Nephron (organoid): ENCODE measurements around the gene HDAC9.

Source experiments
- H3K27ac Mint-ChIP-seq, 3 experiments: 2 replicates each; pipeline ENCODE4 v1.8.0; 2020; ENCODE audit warnings: mixed read lengths in 3 of 3, mild to moderate bottlenecking in 2 of 3, moderate library complexity in 1 of 3
- H3K27me3 Mint-ChIP-seq: 2 replicates; pipeline ENCODE4 v1.8.0; 2021; ENCODE audit warnings: low read depth, mild to moderate bottlenecking, moderate library complexity, mixed read lengths
- H3K36me3 Mint-ChIP-seq: 2 replicates; pipeline ENCODE4 v1.8.0; 2020; ENCODE audit warnings: low read depth, mixed read lengths
- H3K4me1 Mint-ChIP-seq: 2 replicates; pipeline ENCODE4 v1.8.0; 2020; ENCODE audit warnings: mixed read lengths
- H3K4me3 Mint-ChIP-seq, 3 experiments: 2 replicates each; pipeline ENCODE4 v1.8.0; 2020; ENCODE audit warnings: mild to moderate bottlenecking in 3 of 3, mixed read lengths in 3 of 3, moderate library complexity in 2 of 3
- H3K9me3 Mint-ChIP-seq: 2 replicates; pipeline ENCODE4 v1.8.0; 2020; ENCODE audit warnings: mixed read lengths
- TF ChIP-seq, protein P1 (sequence below), 3 experiments: fragments of 200-600 bp; sonication (generic); IDR thresholded peaks; one replicate each; pipeline ENCODE4 v1.5.0; 2021; ENCODE audit warnings: antibody characterized with exemption in 3 of 3; ENCODE audit not compliant: unreplicated experiment in 3 of 3

HDAC9 gene

DNA sequence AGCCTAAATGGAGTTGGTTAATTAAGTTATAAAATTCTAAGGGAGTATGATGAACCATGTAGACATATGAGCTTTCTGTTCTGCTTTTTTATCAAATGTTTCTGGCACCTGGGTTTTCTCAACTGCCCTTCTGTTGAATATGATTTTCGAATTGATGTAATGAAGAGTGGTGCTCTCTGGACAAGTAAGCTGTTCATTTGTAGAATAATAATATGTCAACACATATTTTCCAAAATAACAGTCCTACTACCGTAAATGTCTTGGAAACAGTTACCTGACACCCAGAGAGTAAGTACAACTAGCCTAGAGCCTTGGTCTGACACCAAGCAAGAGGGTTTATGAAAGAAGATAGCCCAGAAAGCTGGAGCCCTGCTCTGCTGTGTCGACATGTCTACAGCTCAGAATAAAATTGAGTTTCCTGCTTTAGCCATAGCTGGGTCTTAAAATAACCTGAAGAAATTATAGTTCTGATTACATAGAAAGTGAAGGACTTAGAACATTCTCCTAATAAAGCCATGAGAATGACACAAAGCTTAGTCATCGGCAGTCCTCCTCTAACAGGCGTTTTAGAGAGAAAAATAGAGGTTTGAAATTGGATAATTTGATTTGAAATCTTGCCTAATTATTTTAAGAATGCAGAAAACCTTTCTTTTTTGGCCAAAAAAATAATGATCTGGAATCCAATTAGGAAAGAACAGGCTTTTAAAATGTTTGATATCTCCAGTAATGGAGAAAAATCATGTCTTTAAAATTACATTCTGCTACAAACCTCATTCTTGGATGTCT, 25.1 kb downstream of the HDAC9 start:
- H3K4me1 Mint-ChIP-seq: no peaks in the 10 kb centered on the region
- TF ChIP-seq, protein P1, sequence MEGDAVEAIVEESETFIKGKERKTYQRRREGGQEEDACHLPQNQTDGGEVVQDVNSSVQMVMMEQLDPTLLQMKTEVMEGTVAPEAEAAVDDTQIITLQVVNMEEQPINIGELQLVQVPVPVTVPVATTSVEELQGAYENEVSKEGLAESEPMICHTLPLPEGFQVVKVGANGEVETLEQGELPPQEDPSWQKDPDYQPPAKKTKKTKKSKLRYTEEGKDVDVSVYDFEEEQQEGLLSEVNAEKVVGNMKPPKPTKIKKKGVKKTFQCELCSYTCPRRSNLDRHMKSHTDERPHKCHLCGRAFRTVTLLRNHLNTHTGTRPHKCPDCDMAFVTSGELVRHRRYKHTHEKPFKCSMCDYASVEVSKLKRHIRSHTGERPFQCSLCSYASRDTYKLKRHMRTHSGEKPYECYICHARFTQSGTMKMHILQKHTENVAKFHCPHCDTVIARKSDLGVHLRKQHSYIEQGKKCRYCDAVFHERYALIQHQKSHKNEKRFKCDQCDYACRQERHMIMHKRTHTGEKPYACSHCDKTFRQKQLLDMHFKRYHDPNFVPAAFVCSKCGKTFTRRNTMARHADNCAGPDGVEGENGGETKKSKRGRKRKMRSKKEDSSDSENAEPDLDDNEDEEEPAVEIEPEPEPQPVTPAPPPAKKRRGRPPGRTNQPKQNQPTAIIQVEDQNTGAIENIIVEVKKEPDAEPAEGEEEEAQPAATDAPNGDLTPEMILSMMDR (IDR thresholded peaks at IDR 0.05; ENCODE audit: unreplicated experiment in 3 of 3): no peak
- no peaks in the 10 kb centered on the region for H3K36me3 Mint-ChIP-seq
- H3K27me3 Mint-ChIP-seq: no peaks in the 10 kb centered on the region
- no peaks in the 10 kb centered on the region for H3K9me3 Mint-ChIP-seq
- H3K27ac Mint-ChIP-seq: no peak overlapping the region
- H3K4me3 Mint-ChIP-seq: no peak overlapping the region

- TF ChIP-seq, protein P1 (IDR thresholded peaks at IDR 0.05; ENCODE audit: unreplicated experiment in 3 of 3): no peak
- Mint-ChIP-seq H3K36me3 (no peaks in the 10 kb centered on the region), H3K4me1 (no peaks in the 10 kb centered on the region), H3K27me3 (no peaks in the 10 kb centered on the region), H3K9me3 (no peaks in the 10 kb centered on the region), H3K27ac (no peak overlapping the region), H3K4me3 (no peak overlapping the region)
Observed at GRCh38 chr7:18521236-18521589, 25.7 kb downstream of the HDAC9 start.

- H3K27ac Mint-ChIP-seq: no peak overlapping the region
- no peak overlapping the region for H3K4me3 Mint-ChIP-seq
- TF ChIP-seq, protein P1 (IDR thresholded peaks at IDR 0.05; ENCODE audit: unreplicated experiment in 3 of 3): no peak
- no peaks in the 10 kb centered on the region for H3K27me3 Mint-ChIP-seq
- H3K9me3 Mint-ChIP-seq: no peaks in the 10 kb centered on the region
- no peaks in the 10 kb centered on the region for H3K36me3 Mint-ChIP-seq
- H3K4me1 Mint-ChIP-seq: peaks cover 5% of the 10 kb centered on the region
Observed at GRCh38 chr7:18521945-18522566, 26.5 kb downstream of the HDAC9 start.

DNA sequence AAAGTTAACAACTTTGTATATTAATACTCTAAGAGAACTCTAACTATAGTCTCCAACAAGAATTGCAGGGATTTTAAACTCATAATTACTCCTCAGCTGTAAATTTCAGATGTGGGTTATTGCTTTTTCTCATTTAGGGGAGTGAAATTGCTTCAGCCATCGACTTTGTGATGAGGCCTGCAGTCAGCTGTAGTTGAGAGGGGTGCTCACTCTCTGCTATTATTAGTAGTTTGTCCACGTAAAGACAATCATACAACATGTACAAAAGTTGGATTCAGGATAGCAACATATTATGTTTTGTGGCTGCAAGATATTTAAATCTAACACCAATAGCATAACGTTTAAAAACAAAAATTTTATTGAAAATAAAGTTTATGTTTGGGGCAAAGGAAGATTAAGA, 28.7 kb downstream of the HDAC9 start:
- Mint-ChIP-seq H3K9me3 (no peaks in the 10 kb centered on the region), H3K4me1 (peaks cover 5% of the 10 kb centered on the region), H3K27me3 (no peaks in the 10 kb centered on the region), H3K27ac (no peak overlapping the region), H3K36me3 (no peaks in the 10 kb centered on the region), H3K4me3 (no peak overlapping the region)
- TF ChIP-seq, protein P1 (IDR thresholded peaks at IDR 0.05; ENCODE audit: unreplicated experiment in 3 of 3): no peak

DNA sequence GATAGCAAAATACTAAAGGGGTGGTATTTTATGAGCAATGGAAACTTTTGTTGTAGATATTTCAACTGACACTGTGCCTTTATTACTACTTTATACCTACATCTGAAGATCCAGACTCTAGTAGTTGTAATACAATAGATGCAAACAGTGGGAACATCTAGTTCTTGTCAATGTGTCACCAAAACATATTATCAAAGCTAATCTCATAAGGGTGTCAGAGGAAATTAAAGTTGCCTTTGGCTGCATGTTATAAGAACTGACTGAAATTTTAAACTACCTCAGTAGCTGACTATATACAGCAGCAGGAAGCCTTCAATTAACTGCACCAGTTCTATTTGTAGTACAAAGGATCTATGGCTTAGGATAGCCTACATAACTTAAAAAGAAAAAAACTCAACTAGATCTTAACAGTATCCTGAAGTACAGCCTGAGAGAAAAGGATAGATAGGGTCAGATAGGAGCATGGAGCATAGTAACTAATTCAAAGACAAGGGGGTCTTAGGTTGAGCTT, 30.9 kb downstream of the HDAC9 start:
- no peak overlapping the region for H3K27ac Mint-ChIP-seq
- H3K4me3 Mint-ChIP-seq: no peak overlapping the region
- H3K27me3 Mint-ChIP-seq: no peaks in the 10 kb centered on the region
- H3K9me3 Mint-ChIP-seq: no peaks in the 10 kb centered on the region
- no peaks in the 10 kb centered on the region for H3K36me3 Mint-ChIP-seq
- TF ChIP-seq, protein P1 (IDR thresholded peaks at IDR 0.05; ENCODE audit: unreplicated experiment in 3 of 3): no peak
- peaks cover 5% of the 10 kb centered on the region for H3K4me1 Mint-ChIP-seq
